Measurements from ENCODE around the gene KBTBD4. TPM values are rescaled to one million over a fixed set of nuclear protein-coding genes. Genes with fewer than 3 reads are reported as not detected.

Gene KBTBD4
- total RNA-seq, 1 experiment from 2014 or later, result 15.9 TPM

DNA sequence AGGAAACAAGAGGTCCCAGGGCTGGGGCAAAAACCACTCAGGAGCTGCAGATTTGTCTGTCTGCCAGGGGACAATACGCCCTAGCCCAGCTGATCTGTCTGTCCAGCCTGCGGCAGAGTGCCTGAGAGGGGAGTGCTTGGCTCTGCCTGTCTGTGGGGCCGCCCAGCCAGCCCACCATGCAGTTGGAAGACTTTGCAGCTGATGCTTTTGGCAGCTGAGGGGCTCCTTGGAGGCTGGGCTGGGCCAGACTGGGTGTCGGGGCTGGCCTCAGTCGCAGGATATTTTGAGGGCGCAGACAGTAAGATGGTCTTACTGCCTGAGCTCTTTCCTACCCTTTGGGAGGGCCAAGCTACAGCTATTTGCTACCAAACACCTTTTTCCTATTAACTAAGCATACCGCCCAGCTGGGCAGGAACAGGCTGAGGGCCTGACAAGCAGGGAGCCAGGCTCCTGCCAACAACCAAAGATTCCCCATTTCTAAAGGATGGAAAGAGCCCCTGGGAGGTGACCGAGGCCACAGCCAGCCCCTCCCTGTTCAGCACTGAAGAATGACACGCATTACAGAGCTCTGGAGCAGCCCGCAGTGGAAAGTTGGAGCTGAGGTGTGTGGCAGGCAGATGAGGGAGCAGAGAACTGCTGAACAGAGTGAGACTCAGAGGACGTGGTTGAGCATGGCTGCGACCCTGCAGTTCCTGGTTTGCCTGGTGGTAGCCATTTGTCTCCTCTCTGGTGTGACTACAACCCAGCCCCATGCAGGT, 7.5 kb upstream of the KBTBD4 start, which contains the start of gene FAM180B:
Gene FAM180B, plus strand, starts transcription at position 581 of the 758 bp plus-strand sequence. Its CDS starts 91 bp downstream, at position 672.
- Histone ChIP-seq H3K14ac (ENCODE audit: insufficient read depth, low read length) (no peak within 1 kb of the TSS; the same call in 1 of the 2 replicates), H3K18ac (ENCODE audit: insufficient read length, low read depth, low read length) (no peak within 1 kb of the TSS), H3K9me3 (ENCODE audit: control insufficient read depth, low read depth, low read length) (no peaks in the 10 kb centered on the region), H3K79me2 (ENCODE audit: insufficient read depth, low read length) (no peaks in the 10 kb centered on the region), H4K8ac (replicated peaks; ENCODE audit: insufficient read length, low read depth, low read length) (no peak within 1 kb of the TSS), H4K91ac (ENCODE audit: insufficient read length, low read depth, low read length) (no peak within 1 kb of the TSS), H3K4ac (ENCODE audit: low read depth, low read length) (no peak within 1 kb of the TSS), H3T11ph (ENCODE audit: low read length) (no peak within 1 kb of the TSS), H4K5ac (ENCODE audit: insufficient read length, low read depth, low read length) (no peak within 1 kb of the TSS), H2AK5ac (ENCODE audit: insufficient read length, low read length) (no peak within 1 kb of the TSS), H2BK15ac (ENCODE audit: low read depth, low read length) (no peak within 1 kb of the TSS), H2BK20ac (ENCODE audit: low read depth, low read length, poor library complexity, severe bottlenecking) (no peak within 1 kb of the TSS), H4K20me1 (ENCODE audit: control insufficient read depth, insufficient read depth, insufficient read length) (no peaks in the 10 kb centered on the region), H3K4me2 (ENCODE audit: insufficient read depth, insufficient read length, low read length) (no peak within 1 kb of the TSS), H3K23ac (ENCODE audit: insufficient read length, low read depth, low read length) (no peak within 1 kb of the TSS), H2AFZ (ENCODE audit: low read length) (no peak within 1 kb of the TSS), H3K56ac (ENCODE audit: insufficient read length, low read depth, low read length) (no peak within 1 kb of the TSS), H2BK5ac (ENCODE audit: insufficient read length, low read length) (no peak within 1 kb of the TSS), H3K79me1 (ENCODE audit: insufficient read depth, low read depth, low read length, poor library complexity, severe bottlenecking) (no peaks in the 10 kb centered on the region), H2BK120ac (ENCODE audit: low read depth, low read length, poor library complexity, severe bottlenecking) (no peak within 1 kb of the TSS), H3K23me2 (ENCODE audit: insufficient read length, low read depth, low read length, poor library complexity, severe bottlenecking) (no peaks in the 10 kb centered on the region), H2BK12ac (ENCODE audit: insufficient read length, low read depth, low read length) (no peak within 1 kb of the TSS), H3K4me1 (ENCODE audit: insufficient read depth, low read length) (no peaks in the 10 kb centered on the region), H3K9ac (ENCODE audit: extremely low read depth, insufficient read length, low read length) (no peak within 1 kb of the TSS), H3K27ac (ENCODE audit: insufficient read length, low read depth, low read length) (no peak within 1 kb of the TSS), H3K27me3 (ENCODE audit: insufficient read depth, low read length) (no peaks in the 10 kb centered on the region)
- Mint-ChIP-seq H3K36me3 (ENCODE audit: insufficient read depth in 1 of 3, low read depth in 3 of 3) (peaks cover 28 to 40% (median 34%) of the 10 kb centered on the region in 3 experiments; a peak in 6 of 7 replicates), H3K4me1 (no peaks in the 10 kb centered on the region), H3K9me3 (no peaks in the 10 kb centered on the region; a peak in 1 of 5 replicates), H3K27me3 (ENCODE audit: low read depth) (no peaks in the 10 kb centered on the region; the same call in 1 of the 2 replicates), H3K4me3 (no peak within 1 kb of the TSS), H3K27ac (peak within 1 kb of the TSS; percentile 19 to 67 (median 39); a peak in 4 of 7 replicates)
- no peak for DNase-seq
- TF ChIP-seq, protein P1, sequence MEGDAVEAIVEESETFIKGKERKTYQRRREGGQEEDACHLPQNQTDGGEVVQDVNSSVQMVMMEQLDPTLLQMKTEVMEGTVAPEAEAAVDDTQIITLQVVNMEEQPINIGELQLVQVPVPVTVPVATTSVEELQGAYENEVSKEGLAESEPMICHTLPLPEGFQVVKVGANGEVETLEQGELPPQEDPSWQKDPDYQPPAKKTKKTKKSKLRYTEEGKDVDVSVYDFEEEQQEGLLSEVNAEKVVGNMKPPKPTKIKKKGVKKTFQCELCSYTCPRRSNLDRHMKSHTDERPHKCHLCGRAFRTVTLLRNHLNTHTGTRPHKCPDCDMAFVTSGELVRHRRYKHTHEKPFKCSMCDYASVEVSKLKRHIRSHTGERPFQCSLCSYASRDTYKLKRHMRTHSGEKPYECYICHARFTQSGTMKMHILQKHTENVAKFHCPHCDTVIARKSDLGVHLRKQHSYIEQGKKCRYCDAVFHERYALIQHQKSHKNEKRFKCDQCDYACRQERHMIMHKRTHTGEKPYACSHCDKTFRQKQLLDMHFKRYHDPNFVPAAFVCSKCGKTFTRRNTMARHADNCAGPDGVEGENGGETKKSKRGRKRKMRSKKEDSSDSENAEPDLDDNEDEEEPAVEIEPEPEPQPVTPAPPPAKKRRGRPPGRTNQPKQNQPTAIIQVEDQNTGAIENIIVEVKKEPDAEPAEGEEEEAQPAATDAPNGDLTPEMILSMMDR (conservative IDR thresholded peaks at IDR 0.05), result no peak
- no CpG with 5 or more reads among the region's 12 CpGs for WGBS (ENCODE audit: extremely low coverage, insufficient read length, low lambda C conversion rate)
